ENCODE measurements around the gene GTPBP4. TPM values are rescaled to one million over a fixed set of nuclear protein-coding genes. Genes with fewer than 3 reads are reported as not detected.

The GTPBP4 gene
- total and polyA plus RNA-seq, 2 donors (not counting 1 experiment from before 2014, with no cell fraction given) = 28.7 to 34.4 TPM

DNA sequence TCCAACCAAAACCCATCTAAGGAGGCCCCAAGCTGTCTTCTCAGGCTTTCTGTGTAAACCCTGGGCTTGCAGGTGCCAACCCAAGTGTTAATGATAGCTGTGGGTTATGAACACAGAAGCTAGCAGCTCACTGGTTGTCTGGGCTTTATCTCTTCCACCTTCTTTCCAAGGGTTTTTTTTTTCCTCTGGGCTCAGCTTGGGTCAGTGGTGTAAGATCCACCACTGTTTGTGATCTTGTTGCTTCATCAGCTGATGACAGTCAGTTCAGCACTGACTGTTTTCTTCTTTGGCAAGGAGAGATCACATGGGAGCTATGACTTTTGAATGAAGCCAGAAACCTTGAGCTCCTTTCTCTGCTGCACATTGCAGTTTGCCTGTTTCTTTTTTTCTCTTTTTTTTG is 4.6 kb downstream of the GTPBP4 start:
- Histone ChIP-seq H3K27me3 (ENCODE audit: control insufficient read depth, insufficient read depth, low read length) (no peaks in the 10 kb centered on the region), H2AFZ (ENCODE audit: low read length) (no peak overlapping the region), H3K36me3 (ENCODE audit: control insufficient read depth, insufficient read depth, low read length) (peaks cover 19% of the 10 kb centered on the region), H3K9me3 (ENCODE audit: control insufficient read depth, insufficient read depth, low read depth, low read length) (no peaks in the 10 kb centered on the region), H3K27ac (ENCODE audit: insufficient read depth, low read length) (no peak overlapping the region), H3K79me2 (ENCODE audit: control insufficient read depth, insufficient read depth, low read length) (peaks cover 65% of the 10 kb centered on the region), H3K4me3 (replicated peaks in 1 of 4; ENCODE audit: control extremely low read depth in 1 of 4, insufficient read depth in 1 of 4, low read depth in 3 of 4, low read length in 4 of 4) (no peak overlapping the region), H3K4me2 (ENCODE audit: extremely low read depth, insufficient read depth, low read length) (no peak overlapping the region), H4K20me1 (ENCODE audit: control insufficient read depth, extremely low read depth, insufficient read depth, low read length) (peaks cover 3% of the 10 kb centered on the region), H3K9ac (ENCODE audit: insufficient read depth, low read length) (no peak overlapping the region), H3K4me1 (ENCODE audit: control insufficient read depth, extremely low read depth, insufficient read depth, low read length) (peaks cover 2% of the 10 kb centered on the region)
- no peak for DNase-seq (ENCODE audit: low read depth in 2 of 2)
- TF ChIP-seq, protein P1, sequence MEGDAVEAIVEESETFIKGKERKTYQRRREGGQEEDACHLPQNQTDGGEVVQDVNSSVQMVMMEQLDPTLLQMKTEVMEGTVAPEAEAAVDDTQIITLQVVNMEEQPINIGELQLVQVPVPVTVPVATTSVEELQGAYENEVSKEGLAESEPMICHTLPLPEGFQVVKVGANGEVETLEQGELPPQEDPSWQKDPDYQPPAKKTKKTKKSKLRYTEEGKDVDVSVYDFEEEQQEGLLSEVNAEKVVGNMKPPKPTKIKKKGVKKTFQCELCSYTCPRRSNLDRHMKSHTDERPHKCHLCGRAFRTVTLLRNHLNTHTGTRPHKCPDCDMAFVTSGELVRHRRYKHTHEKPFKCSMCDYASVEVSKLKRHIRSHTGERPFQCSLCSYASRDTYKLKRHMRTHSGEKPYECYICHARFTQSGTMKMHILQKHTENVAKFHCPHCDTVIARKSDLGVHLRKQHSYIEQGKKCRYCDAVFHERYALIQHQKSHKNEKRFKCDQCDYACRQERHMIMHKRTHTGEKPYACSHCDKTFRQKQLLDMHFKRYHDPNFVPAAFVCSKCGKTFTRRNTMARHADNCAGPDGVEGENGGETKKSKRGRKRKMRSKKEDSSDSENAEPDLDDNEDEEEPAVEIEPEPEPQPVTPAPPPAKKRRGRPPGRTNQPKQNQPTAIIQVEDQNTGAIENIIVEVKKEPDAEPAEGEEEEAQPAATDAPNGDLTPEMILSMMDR (conservative IDR thresholded peaks at IDR 0.05 in 1 of 2, IDR thresholded peaks at IDR 0.05 in 1 of 2; ENCODE audit: low read depth in 1 of 2, low read length in 2 of 2) = no peak
- no peak for TF ChIP-seq EZH2 (IDR thresholded peaks at IDR 0.05; ENCODE audit: low read length, missing control alignments)

DNA sequence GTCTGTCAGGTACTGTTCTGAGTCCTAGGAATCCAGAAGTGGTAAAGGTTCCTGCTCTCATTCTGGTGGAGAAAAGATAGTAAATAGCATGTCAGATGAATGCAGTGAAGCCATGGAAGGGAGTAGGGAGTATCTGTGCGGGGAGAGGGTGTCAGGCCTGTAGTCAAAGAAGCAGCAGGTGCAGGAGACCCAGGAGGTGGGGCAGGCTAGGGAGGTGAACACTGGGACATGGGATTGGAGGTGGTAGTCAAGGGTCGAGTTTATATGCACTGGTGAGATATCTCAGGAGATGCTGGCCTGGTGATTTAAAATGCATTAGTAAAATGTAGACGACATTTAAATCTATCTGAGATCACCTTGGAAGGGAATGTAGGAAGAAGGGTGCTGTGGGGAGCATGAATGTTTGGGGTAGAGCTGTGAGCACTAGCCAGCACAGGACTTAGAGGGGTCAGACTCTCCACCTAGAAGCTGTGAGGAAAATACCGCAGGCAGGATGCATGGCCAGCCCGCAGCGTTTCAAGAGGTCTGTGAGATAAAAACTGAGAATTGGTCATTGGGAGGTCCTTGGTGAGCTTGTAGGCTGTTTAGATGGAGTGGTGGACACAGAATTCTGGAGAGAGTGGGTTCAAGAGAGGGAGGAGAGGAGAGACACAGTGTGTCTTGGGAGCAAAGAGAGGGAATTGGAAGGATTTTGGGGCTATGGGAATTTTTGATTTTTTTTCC is 6.8 kb downstream of the GTPBP4 start:
- peaks cover 47% of the 10 kb centered on the region for H3K79me2 ChIP-seq (ENCODE audit: control insufficient read depth, insufficient read depth, low read length)
- TF ChIP-seq, protein P1 (conservative IDR thresholded peaks at IDR 0.05 in 1 of 2, IDR thresholded peaks at IDR 0.05 in 1 of 2; ENCODE audit: low read depth in 1 of 2, low read length in 2 of 2) = no peak
- TF ChIP-seq EZH2 (IDR thresholded peaks at IDR 0.05; ENCODE audit: low read length, missing control alignments) = no peak
- H4K20me1 ChIP-seq (ENCODE audit: control insufficient read depth, extremely low read depth, insufficient read depth, low read length) = peaks cover 3% of the 10 kb centered on the region
- H3K36me3 ChIP-seq (ENCODE audit: control insufficient read depth, insufficient read depth, low read length) = peaks cover 25% of the 10 kb centered on the region
- no peak overlapping the region for H3K4me3 ChIP-seq (replicated peaks in 1 of 4; ENCODE audit: control extremely low read depth in 1 of 4, insufficient read depth in 1 of 4, low read depth in 3 of 4, low read length in 4 of 4)
- no peaks in the 10 kb centered on the region for H3K27me3 ChIP-seq (ENCODE audit: control insufficient read depth, insufficient read depth, low read length)
- no peak overlapping the region for H3K9ac ChIP-seq (ENCODE audit: insufficient read depth, low read length)
- DNase-seq (ENCODE audit: low read depth in 2 of 2) = no peak
- no peak overlapping the region for H2AFZ ChIP-seq (ENCODE audit: low read length)
- H3K27ac ChIP-seq (ENCODE audit: insufficient read depth, low read length) = no peak overlapping the region
- H3K9me3 ChIP-seq (ENCODE audit: control insufficient read depth, insufficient read depth, low read depth, low read length) = no peaks in the 10 kb centered on the region
- H3K4me2 ChIP-seq (ENCODE audit: extremely low read depth, insufficient read depth, low read length) = no peak overlapping the region
- no peaks in the 10 kb centered on the region for H3K4me1 ChIP-seq (ENCODE audit: control insufficient read depth, extremely low read depth, insufficient read depth, low read length)

DNA sequence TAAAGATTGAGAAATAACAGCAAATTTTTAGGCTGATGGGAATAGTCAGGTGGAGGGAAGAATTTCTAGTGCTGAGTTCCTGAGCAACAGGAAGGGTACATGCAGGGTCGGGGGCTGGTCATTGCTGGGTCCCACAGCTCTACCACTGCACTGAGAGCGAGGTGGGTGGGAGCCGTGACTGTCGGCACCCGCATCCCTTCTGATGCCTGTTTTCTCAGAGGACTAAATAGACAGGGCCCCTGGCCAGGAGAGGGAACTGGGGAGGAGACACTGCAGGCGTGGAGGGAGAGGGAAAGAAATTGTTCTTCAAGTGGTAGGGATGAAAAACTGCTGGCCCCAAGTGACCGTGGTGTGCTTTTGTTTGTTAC is 7.3 kb downstream of the GTPBP4 start:
- peaks cover 3% of the 10 kb centered on the region for H4K20me1 ChIP-seq (ENCODE audit: control insufficient read depth, extremely low read depth, insufficient read depth, low read length)
- H3K36me3 ChIP-seq (ENCODE audit: control insufficient read depth, insufficient read depth, low read length) = peaks cover 26% of the 10 kb centered on the region
- H3K79me2 ChIP-seq (ENCODE audit: control insufficient read depth, insufficient read depth, low read length) = peaks cover 43% of the 10 kb centered on the region

More for the DNA sequence above, 7.3 kb downstream of the GTPBP4 start:
- Histone ChIP-seq H3K9me3 (ENCODE audit: control insufficient read depth, insufficient read depth, low read depth, low read length) (no peaks in the 10 kb centered on the region), H3K9ac (ENCODE audit: insufficient read depth, low read length) (no peak overlapping the region), H3K4me1 (ENCODE audit: control insufficient read depth, extremely low read depth, insufficient read depth, low read length) (no peaks in the 10 kb centered on the region), H3K27me3 (ENCODE audit: control insufficient read depth, insufficient read depth, low read length) (no peaks in the 10 kb centered on the region), H2AFZ (ENCODE audit: low read length) (no peak overlapping the region), H3K4me3 (replicated peaks in 1 of 4; ENCODE audit: control extremely low read depth in 1 of 4, insufficient read depth in 1 of 4, low read depth in 3 of 4, low read length in 4 of 4) (no peak overlapping the region), H3K4me2 (ENCODE audit: extremely low read depth, insufficient read depth, low read length) (no peak overlapping the region), H3K27ac (ENCODE audit: insufficient read depth, low read length) (no peak overlapping the region)
- TF ChIP-seq, protein P1 (conservative IDR thresholded peaks at IDR 0.05 in 1 of 2, IDR thresholded peaks at IDR 0.05 in 1 of 2; ENCODE audit: low read depth in 1 of 2, low read length in 2 of 2) = no peak
- no peak for DNase-seq (ENCODE audit: low read depth in 2 of 2)
